LNCaP clone FGC (cell line): ENCODE data around the gene LSM14B.

ENCODE experiments used
- DNase-seq: peaks from one replicate; pipeline ENCODE4 v3.0.0-alpha.2; 2011; ENCODE audit warnings: low read depth
- H3K4me3 ChIP-seq: 2 replicates; pipeline ENCODE4 v1.5.1; 2011; ENCODE audit warnings: mild to moderate bottlenecking, low read depth, low read length, control low read depth
- TF ChIP-seq, protein P1 (sequence below): IDR thresholded peaks from 2 replicates; pipeline ENCODE4 v1.5.1; 2012; ENCODE audit warnings: mild to moderate bottlenecking; ENCODE audit not compliant: control insufficient read depth, insufficient read depth; ENCODE audit errors: extremely low read depth

LSM14B gene

DNA sequence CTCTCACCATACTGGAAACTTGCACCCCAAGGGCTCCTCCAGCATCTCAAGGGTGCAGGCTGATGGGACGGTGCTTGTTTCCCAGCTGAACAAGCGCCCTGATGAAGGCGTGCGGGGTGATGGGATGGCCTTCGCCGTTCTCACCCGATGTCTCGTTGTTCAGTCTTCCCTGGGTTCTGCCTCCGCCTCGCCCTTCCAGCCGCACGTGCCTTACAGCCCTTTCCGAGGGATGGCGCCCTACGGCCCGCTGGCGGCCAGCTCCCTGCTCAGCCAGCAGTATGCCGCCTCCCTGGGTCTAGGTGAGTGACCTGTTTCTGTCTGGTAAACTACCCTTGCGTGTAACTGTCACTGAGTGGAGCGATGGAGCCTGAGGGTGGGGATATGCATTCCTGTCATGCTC is 3.9 kb downstream of the LSM14B start:
- TF ChIP-seq, protein P1, sequence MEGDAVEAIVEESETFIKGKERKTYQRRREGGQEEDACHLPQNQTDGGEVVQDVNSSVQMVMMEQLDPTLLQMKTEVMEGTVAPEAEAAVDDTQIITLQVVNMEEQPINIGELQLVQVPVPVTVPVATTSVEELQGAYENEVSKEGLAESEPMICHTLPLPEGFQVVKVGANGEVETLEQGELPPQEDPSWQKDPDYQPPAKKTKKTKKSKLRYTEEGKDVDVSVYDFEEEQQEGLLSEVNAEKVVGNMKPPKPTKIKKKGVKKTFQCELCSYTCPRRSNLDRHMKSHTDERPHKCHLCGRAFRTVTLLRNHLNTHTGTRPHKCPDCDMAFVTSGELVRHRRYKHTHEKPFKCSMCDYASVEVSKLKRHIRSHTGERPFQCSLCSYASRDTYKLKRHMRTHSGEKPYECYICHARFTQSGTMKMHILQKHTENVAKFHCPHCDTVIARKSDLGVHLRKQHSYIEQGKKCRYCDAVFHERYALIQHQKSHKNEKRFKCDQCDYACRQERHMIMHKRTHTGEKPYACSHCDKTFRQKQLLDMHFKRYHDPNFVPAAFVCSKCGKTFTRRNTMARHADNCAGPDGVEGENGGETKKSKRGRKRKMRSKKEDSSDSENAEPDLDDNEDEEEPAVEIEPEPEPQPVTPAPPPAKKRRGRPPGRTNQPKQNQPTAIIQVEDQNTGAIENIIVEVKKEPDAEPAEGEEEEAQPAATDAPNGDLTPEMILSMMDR = no peak
- H3K4me3 ChIP-seq = no peak overlapping the region
- no peak for DNase-seq

DNA sequence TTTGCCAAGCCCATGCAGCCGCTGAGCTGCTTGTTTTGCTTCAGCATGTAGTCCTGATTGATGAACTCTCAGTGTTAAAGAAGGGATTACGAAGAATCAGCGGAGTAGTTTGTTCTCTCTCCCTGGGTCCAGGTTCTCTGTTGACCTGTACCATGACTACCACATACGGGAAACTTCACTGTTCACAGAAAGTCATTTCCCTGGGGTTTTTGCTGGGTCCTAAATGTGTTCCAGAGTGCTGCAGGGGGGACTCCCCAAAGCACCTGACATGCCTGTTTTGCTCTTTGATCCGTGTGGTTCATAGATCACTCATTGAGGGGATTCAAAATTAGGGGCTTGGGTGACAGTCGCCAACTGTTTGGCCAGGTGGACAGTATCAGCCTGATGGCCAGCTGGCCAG is 5.5 kb downstream of the LSM14B start:
- TF ChIP-seq, protein P1 = no peak
- no peak for DNase-seq
- no peak overlapping the region for H3K4me3 ChIP-seq

DNA sequence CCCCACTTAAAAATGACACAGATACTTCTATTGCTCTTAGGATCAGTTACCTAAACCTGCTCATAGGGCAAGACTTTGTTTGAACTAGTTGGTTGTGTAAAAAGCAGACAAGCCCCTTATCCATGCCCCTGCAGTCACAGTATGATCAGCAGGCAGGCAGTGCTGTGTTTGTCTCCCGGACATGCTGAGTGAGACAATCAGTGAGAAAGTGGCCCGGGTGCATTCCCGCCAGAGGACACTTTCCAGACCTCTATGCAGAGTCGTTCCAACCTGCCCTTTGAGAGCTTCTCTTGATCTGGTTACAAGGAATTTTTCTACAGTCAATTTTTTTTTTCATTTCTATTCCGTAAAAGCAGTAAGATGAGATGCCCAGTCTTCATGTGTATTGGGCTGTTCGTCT is 6.2 kb downstream of the LSM14B start:
- no peak for DNase-seq
- TF ChIP-seq, protein P1 = no peak
- H3K4me3 ChIP-seq = no peak overlapping the region

DNA sequence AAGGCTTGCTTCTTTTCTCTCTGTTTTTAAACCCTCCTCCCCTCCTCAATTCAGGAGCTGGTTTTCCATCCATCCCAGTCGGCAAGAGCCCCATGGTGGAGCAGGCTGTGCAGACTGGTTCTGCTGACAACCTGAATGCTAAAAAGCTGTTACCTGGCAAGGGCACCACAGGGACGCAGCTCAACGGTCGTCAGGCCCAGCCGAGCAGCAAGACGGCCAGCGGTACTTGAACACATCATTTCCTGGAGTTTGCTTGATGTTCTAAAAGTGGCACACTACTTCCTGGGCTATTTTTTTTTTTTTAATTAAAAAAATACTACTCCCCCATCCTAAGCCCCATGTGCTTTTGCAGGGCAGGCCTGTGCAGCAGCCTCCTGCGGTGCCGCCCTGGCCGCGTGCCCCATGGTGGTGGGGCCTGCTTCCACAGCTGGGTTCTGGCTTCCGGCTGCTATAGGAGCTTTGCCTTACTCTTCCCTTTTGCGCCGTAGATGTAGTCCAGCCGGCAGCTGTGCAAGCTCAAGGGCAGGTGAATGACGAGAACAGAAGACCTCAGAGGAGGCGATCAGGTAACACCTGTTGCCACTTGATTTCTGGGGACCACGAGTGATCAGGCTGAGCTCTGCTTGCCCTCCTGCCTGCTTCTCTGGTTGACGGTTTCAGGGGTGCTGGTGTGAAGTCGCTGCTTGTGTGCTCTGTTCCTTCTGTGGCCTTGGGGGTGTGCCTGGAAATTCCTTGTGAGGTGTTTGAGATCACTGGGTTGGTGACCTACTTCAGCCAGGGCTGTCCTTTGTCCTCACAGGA is 7.7 kb downstream of the LSM14B start:
- TF ChIP-seq, protein P1 = no peak
- no peak overlapping the region for H3K4me3 ChIP-seq
- no peak for DNase-seq

DNA sequence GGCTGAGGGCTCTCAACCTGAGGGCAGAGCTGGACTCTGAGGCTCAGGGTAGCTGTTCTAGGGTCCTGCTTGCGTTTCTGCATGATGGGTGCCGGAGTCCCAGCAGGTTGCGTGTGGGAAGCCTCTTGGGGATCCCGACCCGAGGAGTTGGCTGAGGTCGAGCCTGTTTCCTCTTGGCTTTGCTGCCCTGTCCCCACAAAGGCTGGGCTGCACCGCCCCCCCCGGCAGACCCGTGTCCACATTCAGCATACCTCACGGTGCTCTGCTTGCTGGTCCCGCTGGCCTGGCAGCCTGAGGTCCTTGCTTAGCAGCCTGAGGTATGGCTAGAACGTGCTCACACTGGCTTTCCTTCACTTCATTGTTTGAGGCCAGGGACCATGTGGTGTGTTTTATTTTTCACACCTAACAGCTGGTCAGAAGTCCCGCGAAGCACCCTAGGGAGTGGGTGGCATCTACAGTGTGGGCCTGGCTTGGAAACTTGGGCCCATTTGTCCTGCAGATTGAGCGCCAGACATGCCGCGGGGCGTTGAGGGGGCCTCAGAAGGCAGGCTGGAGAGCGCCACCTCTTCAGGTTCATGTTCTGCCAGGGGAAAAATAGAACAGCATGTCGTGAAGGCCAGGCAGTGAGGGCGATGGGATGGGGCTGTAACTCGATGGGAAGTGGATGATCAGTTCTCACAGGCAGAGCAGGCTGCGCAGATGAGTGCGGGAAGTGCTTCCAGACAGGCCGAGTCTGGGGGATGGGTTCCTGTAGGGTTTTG is 9.5 kb downstream of the LSM14B start:
- no peak for DNase-seq
- TF ChIP-seq, protein P1 = no peak
- H3K4me3 ChIP-seq = no peak overlapping the region

DNA sequence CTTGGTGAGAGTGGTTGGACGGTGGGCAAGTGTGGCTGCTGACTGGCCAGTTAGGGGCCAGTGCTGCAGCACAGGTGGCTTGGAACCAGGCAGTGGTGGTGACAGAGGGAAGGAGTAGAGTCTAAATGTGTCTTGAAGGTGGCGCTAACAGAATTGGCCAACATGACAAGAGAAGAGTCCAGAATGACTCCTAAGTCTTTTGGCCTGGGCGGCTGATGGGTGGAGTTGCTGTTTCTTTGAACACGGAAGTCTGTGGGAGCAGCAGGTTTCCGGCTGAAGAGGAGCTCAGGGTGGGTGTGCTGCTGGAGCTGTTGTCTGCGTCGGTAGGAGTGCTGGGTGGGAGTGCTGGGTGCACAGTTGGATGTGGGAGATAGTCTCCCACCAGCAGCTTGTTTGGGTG is 10.1 kb downstream of the LSM14B start:
- TF ChIP-seq, protein P1 = no peak
- DNase-seq = no peak
- no peak overlapping the region for H3K4me3 ChIP-seq
